Fibroblast of lung (primary cell): Measurements from ENCODE around the gene DNAH6. TPM values are rescaled to one million over a fixed set of nuclear protein-coding genes. Genes with fewer than 3 reads are reported as not detected.

Source experiments
- DNase-seq, 2 donors: peaks; one replicate each; pipeline versions ENCODE4 v3.0.0 to v3.0.0-alpha.2; 2010; ENCODE audit warnings: low read depth in 2 of 2
- H2AFZ ChIP-seq: 2 replicates; pipeline ENCODE4 v1.5.1; 2012; ENCODE audit warnings: low read length, control low read depth, inconsistent platforms
- H3K27ac ChIP-seq: 2 replicates; pipeline ENCODE4 v1.5.1; 2011; ENCODE audit warnings: low read length, control low read depth; ENCODE audit not compliant: insufficient read depth
- H3K27me3 ChIP-seq: 2 replicates; pipeline ENCODE4 v1.5.1; 2011; ENCODE audit warnings: mild to moderate bottlenecking, low read length; ENCODE audit not compliant: control insufficient read depth, insufficient read depth
- H3K36me3 ChIP-seq: 2 replicates; pipeline ENCODE4 v1.5.1; 2011; ENCODE audit warnings: low read length; ENCODE audit not compliant: control insufficient read depth, insufficient read depth
- H3K4me1 ChIP-seq: 2 replicates; pipeline ENCODE4 v1.5.1; 2011; ENCODE audit warnings: low read length; ENCODE audit not compliant: control insufficient read depth, insufficient read depth; ENCODE audit errors: extremely low read depth
- H3K4me2 ChIP-seq: 2 replicates; pipeline ENCODE4 v1.5.1; 2011; ENCODE audit warnings: low read length, control low read depth; ENCODE audit not compliant: insufficient read depth; ENCODE audit errors: extremely low read depth
- H3K4me3 ChIP-seq, 4 experiments: fragments of 200-600 bp in 1 of 4; sonication (generic) in 1 of 4; replicated peaks in 1 of 4; 2 replicates each; pipeline ENCODE4 v1.5.1; 2011 to 2016; ENCODE audit warnings: low read length in 4 of 4, low read depth in 3 of 4, mild to moderate bottlenecking in 3 of 4, control low read depth in 2 of 4, inconsistent platforms in 1 of 4, mixed read lengths in 1 of 4; ENCODE audit not compliant: insufficient read depth in 1 of 4; ENCODE audit errors: control extremely low read depth in 1 of 4
- H3K79me2 ChIP-seq: 2 replicates; pipeline ENCODE4 v1.5.1; 2012; ENCODE audit warnings: mild to moderate bottlenecking, low read length, inconsistent platforms; ENCODE audit not compliant: control insufficient read depth, insufficient read depth
- H3K9ac ChIP-seq: 2 replicates; pipeline ENCODE4 v1.5.1; 2011; ENCODE audit warnings: mild to moderate bottlenecking, low read length, control low read depth; ENCODE audit not compliant: insufficient read depth
- H3K9me3 ChIP-seq: 2 replicates; pipeline ENCODE4 v1.5.1; 2012; ENCODE audit warnings: low read depth, low read length; ENCODE audit not compliant: control insufficient read depth, insufficient read depth
- H4K20me1 ChIP-seq: 2 replicates; pipeline ENCODE4 v1.5.1; 2011; ENCODE audit warnings: low read length; ENCODE audit not compliant: control insufficient read depth, insufficient read depth; ENCODE audit errors: extremely low read depth
- EZH2 ChIP-seq: IDR thresholded peaks from 2 replicates; pipeline ENCODE4 v1.5.1; 2012; ENCODE audit warnings: low read length, control low read depth, mild to moderate bottlenecking; ENCODE audit errors: missing control alignments
- polyA plus RNA-seq, 2 donors: library from polyadenylated mRNA; depleted of rRNA in 1 of 2; stranded (reverse) in 1 of 2; unstranded in 1 of 2; fragments of >200 nt; gene quantifications; 2 replicates each; pipeline ENCODE4 v1.2.1, GENCODE V29; 2011 to 2012; ENCODE audit warnings: missing spikeins in 1 of 2
- total RNA-seq: library from RNA; depleted of rRNA; stranded (reverse); fragments of >200 nt; gene quantifications from 2 replicates; pipeline ENCODE4 v1.2.1, GENCODE V29; 2014
- TF ChIP-seq, protein P1 (sequence below), 2 donors: IDR thresholded peaks in 1 of 2; conservative IDR thresholded peaks in 1 of 2; 1 replicate in 1 of 2; 2 replicates in 1 of 2; pipeline ENCODE4 v1.5.1; 2011 to 2012; ENCODE audit warnings: low read length in 2 of 2, control low read depth in 1 of 2, inconsistent platforms in 1 of 2, low read depth in 1 of 2, mild to moderate bottlenecking in 1 of 2

Gene DNAH6
- total and polyA plus RNA-seq, 2 donors (not counting 1 experiment from before 2014, with no cell fraction given): under 0.01 to 0.01 TPM

DNA sequence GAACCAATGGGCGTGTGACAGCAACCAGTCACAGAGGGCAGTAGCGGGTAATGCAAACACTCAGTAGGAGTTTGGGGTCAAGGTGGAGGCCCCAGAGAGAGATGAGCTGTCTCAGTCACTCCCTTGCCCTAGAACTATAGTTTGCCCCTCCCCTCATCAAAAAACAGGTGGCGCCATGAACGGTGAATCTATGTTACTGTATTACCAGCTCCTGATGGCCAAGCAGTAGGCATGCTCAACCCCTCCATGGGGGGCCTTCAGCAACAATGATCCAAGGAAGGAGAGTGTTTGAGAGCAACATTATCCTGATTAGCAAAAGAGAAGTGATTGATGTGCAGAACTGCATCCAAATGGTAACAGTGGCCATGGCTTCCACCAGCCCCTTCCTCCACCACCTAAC lies 334.2 kb downstream of the DNAH6 start:
- no peaks in the 10 kb centered on the region for H3K36me3 ChIP-seq
- TF ChIP-seq, protein P1, sequence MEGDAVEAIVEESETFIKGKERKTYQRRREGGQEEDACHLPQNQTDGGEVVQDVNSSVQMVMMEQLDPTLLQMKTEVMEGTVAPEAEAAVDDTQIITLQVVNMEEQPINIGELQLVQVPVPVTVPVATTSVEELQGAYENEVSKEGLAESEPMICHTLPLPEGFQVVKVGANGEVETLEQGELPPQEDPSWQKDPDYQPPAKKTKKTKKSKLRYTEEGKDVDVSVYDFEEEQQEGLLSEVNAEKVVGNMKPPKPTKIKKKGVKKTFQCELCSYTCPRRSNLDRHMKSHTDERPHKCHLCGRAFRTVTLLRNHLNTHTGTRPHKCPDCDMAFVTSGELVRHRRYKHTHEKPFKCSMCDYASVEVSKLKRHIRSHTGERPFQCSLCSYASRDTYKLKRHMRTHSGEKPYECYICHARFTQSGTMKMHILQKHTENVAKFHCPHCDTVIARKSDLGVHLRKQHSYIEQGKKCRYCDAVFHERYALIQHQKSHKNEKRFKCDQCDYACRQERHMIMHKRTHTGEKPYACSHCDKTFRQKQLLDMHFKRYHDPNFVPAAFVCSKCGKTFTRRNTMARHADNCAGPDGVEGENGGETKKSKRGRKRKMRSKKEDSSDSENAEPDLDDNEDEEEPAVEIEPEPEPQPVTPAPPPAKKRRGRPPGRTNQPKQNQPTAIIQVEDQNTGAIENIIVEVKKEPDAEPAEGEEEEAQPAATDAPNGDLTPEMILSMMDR (conservative IDR thresholded peaks at IDR 0.05 in 1 of 2, IDR thresholded peaks at IDR 0.05 in 1 of 2; ENCODE audit: low read depth in 1 of 2, low read length in 2 of 2): no peak
- no peak for TF ChIP-seq EZH2
- no peaks in the 10 kb centered on the region for H3K79me2 ChIP-seq
- H3K4me3 ChIP-seq: no peak overlapping the region
- H3K9me3 ChIP-seq: no peaks in the 10 kb centered on the region
- no peaks in the 10 kb centered on the region for H3K27me3 ChIP-seq
- H4K20me1 ChIP-seq: no peaks in the 10 kb centered on the region
- no peak overlapping the region for H3K9ac ChIP-seq
- no peaks in the 10 kb centered on the region for H3K4me1 ChIP-seq
- no peak overlapping the region for H2AFZ ChIP-seq
- no peak for DNase-seq
- no peak overlapping the region for H3K4me2 ChIP-seq
- H3K27ac ChIP-seq: no peak overlapping the region

DNA sequence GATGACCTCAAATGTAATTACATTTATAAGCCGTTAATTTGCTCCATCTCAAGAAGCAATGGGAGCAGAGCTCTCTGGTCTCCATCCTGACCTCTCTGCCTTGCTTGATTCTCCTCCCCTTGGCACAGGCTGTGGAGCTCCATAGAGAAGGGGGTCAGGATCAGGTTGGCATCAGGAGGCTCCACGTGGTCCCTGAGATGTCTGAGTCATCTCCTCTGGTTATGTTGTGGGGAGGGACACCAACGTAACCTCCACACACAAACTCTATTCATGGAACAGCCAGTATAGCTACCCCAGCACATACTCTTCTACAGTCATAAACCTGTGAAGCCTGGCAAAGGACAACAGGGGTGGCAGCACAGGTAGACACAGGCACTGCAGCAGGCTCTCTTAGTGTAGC lies 335.6 kb downstream of the DNAH6 start:
- no peak overlapping the region for H3K4me2 ChIP-seq
- H3K27me3 ChIP-seq: no peaks in the 10 kb centered on the region
- no peak overlapping the region for H2AFZ ChIP-seq
- no peaks in the 10 kb centered on the region for H3K79me2 ChIP-seq
- no peak overlapping the region for H3K9ac ChIP-seq
- H4K20me1 ChIP-seq: no peaks in the 10 kb centered on the region
- H3K4me1 ChIP-seq: no peaks in the 10 kb centered on the region
- TF ChIP-seq, protein P1 (conservative IDR thresholded peaks at IDR 0.05 in 1 of 2, IDR thresholded peaks at IDR 0.05 in 1 of 2; ENCODE audit: low read depth in 1 of 2, low read length in 2 of 2): no peak
- no peak for TF ChIP-seq EZH2
- DNase-seq: no peak
- H3K36me3 ChIP-seq: no peaks in the 10 kb centered on the region
- no peak overlapping the region for H3K27ac ChIP-seq
- H3K4me3 ChIP-seq: no peak overlapping the region
- H3K9me3 ChIP-seq: no peaks in the 10 kb centered on the region

DNA sequence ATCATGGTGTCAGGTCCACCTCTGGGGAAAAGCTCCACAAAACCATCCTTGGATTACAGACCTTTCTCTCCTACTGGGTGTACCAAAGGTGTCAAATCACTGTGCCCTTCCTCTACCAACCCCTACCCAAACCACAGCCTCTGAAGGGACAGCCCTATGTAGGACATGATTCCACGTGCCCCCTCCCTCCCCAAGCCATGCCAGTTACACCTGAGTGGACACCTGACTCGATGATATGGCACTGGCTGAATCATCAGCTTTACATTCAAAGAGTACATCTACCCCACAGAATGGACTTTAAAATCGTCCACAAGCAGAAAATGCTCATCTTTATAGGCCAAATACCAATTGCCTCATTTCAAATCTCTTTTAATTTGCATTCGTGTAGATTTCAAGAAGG lies 338.6 kb downstream of the DNAH6 start:
- Histone ChIP-seq H3K9ac (no peak overlapping the region), H3K79me2 (no peaks in the 10 kb centered on the region), H3K27ac (no peak overlapping the region), H3K36me3 (no peaks in the 10 kb centered on the region), H4K20me1 (no peaks in the 10 kb centered on the region), H3K27me3 (no peaks in the 10 kb centered on the region), H3K4me3 (no peak overlapping the region), H3K9me3 (no peaks in the 10 kb centered on the region), H3K4me1 (no peaks in the 10 kb centered on the region), H2AFZ (no peak overlapping the region), H3K4me2 (no peak overlapping the region)
- DNase-seq: no peak
- no peak for TF ChIP-seq EZH2
- TF ChIP-seq, protein P1 (conservative IDR thresholded peaks at IDR 0.05 in 1 of 2, IDR thresholded peaks at IDR 0.05 in 1 of 2; ENCODE audit: low read depth in 1 of 2, low read length in 2 of 2): no peak
